ENCODE results near the gene FBXO44.

Gene FBXO44

DNA sequence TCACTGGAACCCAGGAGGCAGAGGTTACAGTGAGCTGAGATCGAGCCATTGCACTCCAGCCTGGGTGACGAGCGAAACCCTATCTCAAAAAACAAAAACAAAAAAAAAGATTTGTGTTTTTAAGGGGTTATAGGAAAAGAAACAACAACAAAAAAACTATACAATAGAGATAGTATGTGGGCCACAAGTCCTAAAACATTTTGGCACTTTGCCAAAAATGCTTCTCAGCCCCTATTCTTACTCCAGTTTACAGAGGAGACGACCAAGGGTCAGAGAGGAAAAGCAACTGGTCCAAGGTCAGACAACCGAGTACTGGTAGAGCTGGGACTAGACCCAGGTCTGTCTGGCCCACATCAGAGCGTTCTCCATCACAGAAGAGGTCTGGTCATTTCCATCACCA lies 3.0 kb downstream of the FBXO44 start:
- H3K9me3 Mint-ChIP-seq, result no peaks in the 10 kb centered on the region
- no peak overlapping the region for H3K27ac Mint-ChIP-seq
- no peak overlapping the region for H3K4me3 Mint-ChIP-seq
- H3K36me3 Mint-ChIP-seq (ENCODE audit: low read depth), result peaks cover 20% of the 10 kb centered on the region
- H3K27me3 Mint-ChIP-seq (ENCODE audit: low read depth), result no peaks in the 10 kb centered on the region
- H3K4me1 Mint-ChIP-seq (ENCODE audit: low read depth), result peaks cover 5% of the 10 kb centered on the region
- no peak for DNase-seq (ENCODE audit: low spot score)

DNA sequence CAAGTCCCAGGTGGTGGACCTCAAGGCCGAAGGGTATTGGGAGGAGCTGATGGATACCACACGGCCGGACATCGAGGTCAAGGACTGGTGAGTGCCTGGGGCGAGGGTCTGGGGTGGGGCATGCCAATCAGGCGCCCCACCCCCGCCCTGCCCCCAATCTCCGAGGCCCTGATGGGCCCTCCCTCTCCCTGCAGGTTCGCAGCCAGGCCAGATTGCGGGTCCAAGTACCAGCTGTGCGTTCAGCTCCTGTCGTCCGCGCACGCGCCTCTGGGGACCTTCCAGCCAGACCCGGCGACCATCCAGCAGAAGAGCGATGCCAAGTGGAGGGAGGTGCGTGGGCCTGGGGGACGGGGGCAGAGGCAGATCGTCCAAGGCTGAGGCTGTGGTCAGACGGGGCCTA lies 3.9 kb downstream of the FBXO44 start:
- H3K27ac Mint-ChIP-seq, result no peak overlapping the region
- H3K4me1 Mint-ChIP-seq (ENCODE audit: low read depth), result peaks cover 8% of the 10 kb centered on the region
- no peaks in the 10 kb centered on the region for H3K27me3 Mint-ChIP-seq (ENCODE audit: low read depth)
- no peak for DNase-seq (ENCODE audit: low spot score)
- peaks cover 20% of the 10 kb centered on the region for H3K36me3 Mint-ChIP-seq (ENCODE audit: low read depth)
- H3K9me3 Mint-ChIP-seq, result no peaks in the 10 kb centered on the region
- no peak overlapping the region for H3K4me3 Mint-ChIP-seq

DNA sequence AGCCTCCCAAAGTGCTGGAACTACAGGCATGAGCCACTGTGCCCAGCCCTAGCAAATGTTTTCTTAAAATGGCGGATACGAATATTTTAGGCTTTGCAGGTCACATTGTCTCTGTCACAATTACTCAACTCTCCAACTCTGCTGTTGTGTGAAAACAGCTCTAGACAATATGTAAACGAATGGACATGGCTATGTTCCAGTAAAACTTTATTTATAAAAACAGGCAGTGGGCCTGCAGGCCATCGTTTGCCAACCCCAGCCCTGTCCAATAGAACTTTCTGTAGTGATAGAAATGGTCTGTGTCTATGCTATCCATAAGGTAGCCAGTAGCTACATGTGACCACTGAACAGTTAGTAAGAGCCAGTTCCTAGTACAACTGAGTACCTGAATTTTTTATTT lies 5.1 kb downstream of the FBXO44 start:
- no peak overlapping the region for H3K4me3 Mint-ChIP-seq
- H3K36me3 Mint-ChIP-seq (ENCODE audit: low read depth), result peaks cover 20% of the 10 kb centered on the region
- DNase-seq (ENCODE audit: low spot score), result no peak
- H3K27ac Mint-ChIP-seq, result no peak overlapping the region
- peaks cover 8% of the 10 kb centered on the region for H3K4me1 Mint-ChIP-seq (ENCODE audit: low read depth)
- H3K9me3 Mint-ChIP-seq, result no peaks in the 10 kb centered on the region
- H3K27me3 Mint-ChIP-seq (ENCODE audit: low read depth), result no peaks in the 10 kb centered on the region

DNA sequence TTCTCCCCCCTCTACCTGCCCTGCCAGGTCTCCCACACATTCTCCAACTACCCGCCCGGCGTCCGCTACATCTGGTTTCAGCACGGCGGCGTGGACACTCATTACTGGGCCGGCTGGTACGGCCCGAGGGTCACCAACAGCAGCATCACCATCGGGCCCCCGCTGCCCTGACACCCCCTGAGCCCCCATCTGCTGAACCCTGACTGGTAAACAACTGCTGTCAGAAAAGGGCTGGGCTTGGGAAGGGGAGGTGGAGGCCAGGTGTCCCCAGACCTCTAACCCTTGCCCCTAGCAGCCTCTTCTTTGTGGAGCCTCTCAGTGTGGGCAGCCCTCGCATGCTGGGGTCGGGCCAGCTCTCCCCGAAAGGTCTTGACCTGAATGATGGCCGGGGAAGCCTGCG lies 6.4 kb downstream of the FBXO44 start:
- no peaks in the 10 kb centered on the region for H3K9me3 Mint-ChIP-seq
- DNase-seq (ENCODE audit: low spot score), result no peak
- H3K27me3 Mint-ChIP-seq (ENCODE audit: low read depth), result no peaks in the 10 kb centered on the region
- no peak overlapping the region for H3K27ac Mint-ChIP-seq
- H3K4me1 Mint-ChIP-seq (ENCODE audit: low read depth), result peaks cover 3% of the 10 kb centered on the region
- no peak overlapping the region for H3K4me3 Mint-ChIP-seq
- peaks cover 20% of the 10 kb centered on the region for H3K36me3 Mint-ChIP-seq (ENCODE audit: low read depth)

DNA sequence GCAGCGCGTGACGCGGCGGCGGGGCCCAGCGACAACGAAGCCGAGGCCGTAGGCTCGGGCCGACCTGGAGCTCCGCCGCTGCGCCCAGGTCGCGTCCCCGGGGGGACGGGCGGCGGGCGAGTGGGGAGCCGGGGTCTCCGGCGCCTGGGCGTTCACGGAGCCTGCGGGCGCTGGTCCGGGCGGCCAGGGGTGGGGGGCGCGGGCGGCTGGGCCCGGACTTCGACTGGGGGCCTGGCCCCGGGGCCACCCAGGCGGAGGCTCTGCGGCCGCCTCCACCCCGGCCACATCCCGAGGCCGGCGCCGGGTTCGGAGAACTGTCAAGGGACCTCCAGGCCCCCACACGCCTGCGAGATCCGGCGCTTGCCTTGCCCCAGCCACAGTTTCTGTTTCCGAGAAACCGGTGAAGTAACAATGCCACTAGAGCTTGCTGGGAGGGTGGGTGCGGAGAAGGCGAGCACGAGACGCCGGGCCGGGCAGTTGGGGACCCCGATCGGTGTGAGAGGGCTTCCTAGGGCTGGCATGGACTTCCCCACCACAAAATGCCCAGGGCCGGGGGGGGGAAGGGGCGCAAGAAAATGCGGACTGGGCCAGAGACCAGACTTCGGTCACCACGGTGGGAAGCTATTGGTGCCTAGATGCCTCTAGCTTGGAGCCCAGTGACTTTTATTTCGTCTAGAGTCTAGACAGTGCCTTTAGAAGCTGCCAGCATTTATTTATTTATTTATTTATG lies 9.8 kb downstream of the FBXO44 start:
- H3K36me3 Mint-ChIP-seq (ENCODE audit: low read depth), result peaks cover 13% of the 10 kb centered on the region

DNA sequence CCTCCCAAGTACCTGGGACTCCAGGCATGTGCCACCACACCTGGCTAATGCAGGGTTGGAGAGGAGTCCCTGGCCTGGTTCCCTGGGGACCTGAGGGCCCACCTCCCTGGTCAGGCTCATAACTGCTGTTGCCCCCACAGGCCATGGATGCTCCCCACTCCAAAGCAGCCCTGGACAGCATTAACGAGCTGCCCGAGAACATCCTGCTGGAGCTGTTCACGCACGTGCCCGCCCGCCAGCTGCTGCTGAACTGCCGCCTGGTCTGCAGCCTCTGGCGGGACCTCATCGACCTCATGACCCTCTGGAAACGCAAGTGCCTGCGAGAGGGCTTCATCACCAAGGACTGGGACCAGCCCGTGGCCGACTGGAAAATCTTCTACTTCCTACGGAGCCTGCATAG lies 13.8 kb downstream of the FBXO44 start:
- peaks cover under 1% of the 10 kb centered on the region for H3K4me1 Mint-ChIP-seq (ENCODE audit: low read depth)

More for the DNA sequence above, 9.8 kb downstream of the FBXO44 start:
- H3K4me1 Mint-ChIP-seq (ENCODE audit: low read depth), result peaks cover 3% of the 10 kb centered on the region
- no peaks in the 10 kb centered on the region for H3K9me3 Mint-ChIP-seq
- peak; percentile 47 for DNase-seq (ENCODE audit: low spot score)
- peak overlapping the region; percentile 86 for H3K4me3 Mint-ChIP-seq
- H3K27ac Mint-ChIP-seq, result peak overlapping the region; percentile 88
- no peaks in the 10 kb centered on the region for H3K27me3 Mint-ChIP-seq (ENCODE audit: low read depth)

DNA sequence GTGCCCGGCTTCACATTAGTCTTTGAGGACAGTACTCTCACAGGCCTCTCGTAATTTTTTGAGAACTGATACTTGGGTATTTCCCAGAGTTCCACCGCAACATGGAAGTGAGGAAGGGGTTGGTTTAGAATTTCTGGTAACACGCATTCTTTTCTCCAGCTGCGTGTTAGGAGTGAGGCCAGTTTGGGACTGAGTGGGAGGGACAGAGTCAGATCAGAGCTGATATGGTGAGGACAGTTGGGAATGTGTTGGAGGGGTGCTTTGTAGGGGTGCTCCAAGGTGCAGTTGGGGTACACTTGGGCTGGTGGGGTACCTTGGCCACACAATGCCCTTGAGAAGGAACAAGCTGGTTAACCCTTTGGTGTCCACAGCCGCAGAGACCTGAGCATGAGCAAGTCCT lies 16.1 kb downstream of the FBXO44 start:
- peaks cover 27% of the 10 kb centered on the region for H3K36me3 Mint-ChIP-seq (ENCODE audit: low read depth)

More for the DNA sequence above, 13.8 kb downstream of the FBXO44 start:
- H3K4me3 Mint-ChIP-seq, result no peak overlapping the region
- no peaks in the 10 kb centered on the region for H3K27me3 Mint-ChIP-seq (ENCODE audit: low read depth)
- DNase-seq (ENCODE audit: low spot score), result no peak
- H3K27ac Mint-ChIP-seq, result no peak overlapping the region
- peaks cover 17% of the 10 kb centered on the region for H3K36me3 Mint-ChIP-seq (ENCODE audit: low read depth)
- no peaks in the 10 kb centered on the region for H3K9me3 Mint-ChIP-seq

DNA sequence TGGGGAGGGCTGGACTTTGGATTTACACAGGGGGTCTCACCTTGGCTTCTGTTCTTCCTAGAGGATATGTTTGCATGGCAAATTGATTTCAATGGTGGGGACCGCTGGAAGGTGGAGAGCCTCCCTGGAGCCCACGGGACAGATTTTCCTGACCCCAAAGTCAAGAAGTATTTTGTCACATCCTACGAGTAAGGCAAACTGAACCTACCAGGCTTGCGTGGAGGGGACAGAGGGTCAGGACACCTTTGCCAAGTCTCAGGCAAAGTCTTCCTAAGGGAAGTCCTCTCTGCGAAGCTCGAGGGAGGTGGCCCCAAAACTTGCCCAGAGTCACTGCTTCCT lies 16.5 kb downstream of the FBXO44 start:
- no peak for DNase-seq (ENCODE audit: low spot score)
- H3K27ac Mint-ChIP-seq, result no peak overlapping the region
- H3K27me3 Mint-ChIP-seq (ENCODE audit: low read depth), result no peaks in the 10 kb centered on the region
- H3K4me1 Mint-ChIP-seq (ENCODE audit: low read depth), result no peaks in the 10 kb centered on the region
- peaks cover 28% of the 10 kb centered on the region for H3K36me3 Mint-ChIP-seq (ENCODE audit: low read depth)
- H3K4me3 Mint-ChIP-seq, result no peak overlapping the region
- H3K9me3 Mint-ChIP-seq, result no peaks in the 10 kb centered on the region

More for the DNA sequence above, 16.1 kb downstream of the FBXO44 start:
- H3K27ac Mint-ChIP-seq, result peak overlapping the region; percentile 31
- DNase-seq (ENCODE audit: low spot score), result no peak
- H3K4me3 Mint-ChIP-seq, result no peak overlapping the region
- no peaks in the 10 kb centered on the region for H3K27me3 Mint-ChIP-seq (ENCODE audit: low read depth)
- no peaks in the 10 kb centered on the region for H3K9me3 Mint-ChIP-seq
- H3K4me1 Mint-ChIP-seq (ENCODE audit: low read depth), result no peaks in the 10 kb centered on the region

DNA sequence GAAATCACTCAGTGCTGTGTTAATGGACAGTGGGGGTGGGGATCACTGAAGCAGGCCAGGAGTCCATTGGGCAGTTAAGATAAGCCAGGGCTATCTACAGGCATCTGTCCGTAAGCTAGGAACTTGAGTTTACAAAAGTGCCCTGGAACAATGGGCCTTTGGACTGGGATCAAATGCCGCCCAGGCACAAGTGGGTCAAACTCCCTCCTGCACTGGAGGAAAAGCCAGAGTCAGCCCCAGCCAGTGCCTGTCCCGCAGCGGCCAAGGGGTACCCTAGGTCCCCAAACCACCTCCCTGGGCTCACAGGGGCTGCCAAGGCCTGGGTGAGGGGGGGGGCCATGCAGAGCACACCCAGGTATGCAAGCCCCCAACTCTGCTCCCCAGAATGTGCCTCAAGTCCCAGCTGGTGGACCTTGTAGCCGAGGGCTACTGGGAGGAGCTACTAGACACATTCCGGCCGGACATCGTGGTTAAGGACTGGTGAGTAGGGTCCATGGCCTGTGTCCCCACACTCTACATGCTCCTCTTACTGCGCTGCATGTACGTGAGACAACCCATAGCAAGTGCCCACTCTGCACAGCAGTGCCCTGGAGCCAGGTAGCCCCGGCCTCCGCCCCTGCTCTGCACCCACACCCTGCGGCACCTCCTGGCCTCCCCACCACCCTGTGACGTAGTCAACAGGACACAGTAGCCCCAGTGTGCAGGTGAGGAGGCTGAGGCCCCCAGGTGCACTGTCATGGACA lies 17.0 kb downstream of the FBXO44 start:
- no peak overlapping the region for H3K27ac Mint-ChIP-seq
- no peaks in the 10 kb centered on the region for H3K4me1 Mint-ChIP-seq (ENCODE audit: low read depth)
- peaks cover 28% of the 10 kb centered on the region for H3K36me3 Mint-ChIP-seq (ENCODE audit: low read depth)
- H3K9me3 Mint-ChIP-seq, result no peaks in the 10 kb centered on the region
- no peak for DNase-seq (ENCODE audit: low spot score)
- H3K27me3 Mint-ChIP-seq (ENCODE audit: low read depth), result no peaks in the 10 kb centered on the region
- no peak overlapping the region for H3K4me3 Mint-ChIP-seq

DNA sequence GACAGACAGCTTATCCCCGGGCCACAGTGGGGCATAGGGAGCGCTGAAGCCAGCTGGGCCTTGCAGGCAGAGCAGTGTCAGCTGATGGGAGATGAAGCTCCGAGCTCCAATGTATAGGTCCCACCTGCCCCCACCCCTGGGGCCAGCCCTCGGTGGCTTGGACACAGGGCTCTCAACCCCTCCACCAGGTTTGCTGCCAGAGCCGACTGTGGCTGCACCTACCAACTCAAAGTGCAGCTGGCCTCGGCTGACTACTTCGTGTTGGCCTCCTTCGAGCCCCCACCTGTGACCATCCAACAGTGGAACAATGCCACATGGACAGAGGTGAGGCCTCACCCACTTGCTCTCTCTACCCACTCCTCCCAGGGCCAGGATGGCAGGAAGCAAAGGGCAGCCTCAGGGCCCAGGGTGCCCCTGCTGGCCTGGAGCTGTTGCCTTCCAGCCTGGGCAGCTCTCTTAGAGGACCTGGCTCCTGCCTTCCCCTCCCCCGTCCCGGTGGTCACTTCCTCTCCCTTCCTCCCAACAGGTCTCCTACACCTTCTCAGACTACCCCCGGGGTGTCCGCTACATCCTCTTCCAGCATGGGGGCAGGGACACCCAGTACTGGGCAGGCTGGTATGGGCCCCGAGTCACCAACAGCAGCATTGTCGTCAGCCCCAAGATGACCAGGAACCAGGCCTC lies 18.6 kb downstream of the FBXO44 start:
- Mint-ChIP-seq H3K27ac (no peak overlapping the region), H3K4me3 (no peak overlapping the region), H3K27me3 (ENCODE audit: low read depth) (no peaks in the 10 kb centered on the region), H3K36me3 (ENCODE audit: low read depth) (peaks cover 28% of the 10 kb centered on the region), H3K4me1 (ENCODE audit: low read depth) (no peaks in the 10 kb centered on the region), H3K9me3 (no peaks in the 10 kb centered on the region)
- no peak for DNase-seq (ENCODE audit: low spot score)

DNA sequence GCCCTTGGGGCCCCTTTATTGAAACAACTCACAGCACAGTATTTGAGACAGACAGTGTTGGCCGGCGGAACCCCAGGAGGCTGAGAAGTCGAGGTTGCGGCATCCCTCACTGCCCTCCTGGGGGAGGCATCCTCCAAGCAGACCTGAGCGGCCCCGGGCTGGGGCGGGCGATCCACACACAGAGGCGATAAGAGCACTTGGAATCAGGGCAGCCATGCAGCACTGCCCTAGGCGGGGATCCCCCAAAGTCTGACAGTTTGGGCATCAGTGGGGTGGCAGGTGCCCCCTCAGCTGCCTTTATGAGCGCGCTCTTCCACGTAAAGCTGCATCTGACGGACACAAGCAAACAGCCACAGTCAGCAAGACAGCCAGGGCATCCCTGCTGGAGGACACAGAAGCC lies 19.8 kb downstream of the FBXO44 start:
- DNase-seq (ENCODE audit: low spot score), result no peak
- H3K4me1 Mint-ChIP-seq (ENCODE audit: low read depth), result peaks cover 1% of the 10 kb centered on the region
- H3K36me3 Mint-ChIP-seq (ENCODE audit: low read depth), result peaks cover 26% of the 10 kb centered on the region
- no peak overlapping the region for H3K4me3 Mint-ChIP-seq
- H3K27me3 Mint-ChIP-seq (ENCODE audit: low read depth), result no peaks in the 10 kb centered on the region
- no peaks in the 10 kb centered on the region for H3K9me3 Mint-ChIP-seq
- peak overlapping the region; percentile 45 for H3K27ac Mint-ChIP-seq

DNA sequence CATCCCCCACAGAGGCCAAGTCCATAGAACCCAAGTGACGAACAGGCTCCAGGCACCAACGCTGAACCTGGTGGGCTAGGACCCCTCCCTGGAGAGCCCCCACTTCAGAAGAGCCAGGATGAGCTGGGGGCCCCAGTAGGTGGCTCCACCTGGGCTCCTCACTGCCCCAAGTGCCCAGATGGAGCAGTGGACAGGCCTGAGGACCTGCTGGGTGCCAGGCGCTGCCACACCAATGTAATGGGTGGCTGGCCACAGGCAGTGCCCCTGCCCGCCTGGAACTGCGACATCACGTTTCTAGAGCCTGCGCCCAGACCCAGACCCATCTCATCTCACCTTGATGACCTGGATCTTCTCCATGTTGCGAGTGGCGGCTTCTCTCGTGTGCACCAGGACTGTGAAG lies 20.6 kb downstream of the FBXO44 start:
- no peaks in the 10 kb centered on the region for H3K9me3 Mint-ChIP-seq
- no peak overlapping the region for H3K4me3 Mint-ChIP-seq
- H3K27ac Mint-ChIP-seq, result no peak overlapping the region
- no peaks in the 10 kb centered on the region for H3K27me3 Mint-ChIP-seq (ENCODE audit: low read depth)
- peaks cover 4% of the 10 kb centered on the region for H3K4me1 Mint-ChIP-seq (ENCODE audit: low read depth)
- DNase-seq (ENCODE audit: low spot score), result no peak
- H3K36me3 Mint-ChIP-seq (ENCODE audit: low read depth), result peaks cover 26% of the 10 kb centered on the region

DNA sequence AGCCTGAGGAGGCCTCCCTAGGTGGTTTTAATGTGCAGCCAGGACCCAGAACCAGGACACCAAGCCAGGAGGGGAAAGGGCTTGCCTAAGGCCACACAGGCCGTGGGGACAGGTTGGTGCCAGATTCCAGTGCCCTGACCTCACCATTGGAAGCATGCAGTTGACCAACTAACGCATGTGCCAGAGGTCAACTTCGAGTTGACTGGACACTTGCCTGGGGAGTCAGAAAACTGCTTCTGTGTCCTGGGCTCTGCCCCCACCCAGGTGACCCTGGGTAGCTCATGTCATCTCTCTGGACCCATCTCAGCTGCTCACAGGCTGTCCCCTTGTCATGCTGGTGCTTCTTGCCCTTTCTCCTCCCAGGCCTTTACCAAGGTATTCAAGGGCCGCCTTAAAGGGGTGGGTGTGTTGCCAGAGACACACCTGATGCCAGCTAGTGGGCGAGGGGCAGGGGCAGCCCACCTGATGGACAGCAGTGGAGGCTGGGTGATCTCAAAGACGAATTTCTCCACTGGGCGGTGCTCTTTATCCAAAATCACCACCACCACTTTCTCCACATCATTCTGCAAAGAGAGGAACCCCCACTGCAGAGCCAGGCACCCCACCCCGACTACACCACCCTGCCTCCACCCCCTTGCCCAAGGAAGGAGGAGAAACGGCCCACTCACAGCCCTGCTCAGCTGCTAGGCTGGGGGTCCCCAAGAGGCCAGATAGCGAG lies 21.9 kb downstream of the FBXO44 start:
- no peak overlapping the region for H3K4me3 Mint-ChIP-seq
- H3K4me1 Mint-ChIP-seq (ENCODE audit: low read depth), result peaks cover 4% of the 10 kb centered on the region
- H3K9me3 Mint-ChIP-seq, result no peaks in the 10 kb centered on the region
- no peaks in the 10 kb centered on the region for H3K27me3 Mint-ChIP-seq (ENCODE audit: low read depth)
- H3K27ac Mint-ChIP-seq, result no peak overlapping the region
- DNase-seq (ENCODE audit: low spot score), result no peak
- H3K36me3 Mint-ChIP-seq (ENCODE audit: low read depth), result peaks cover 23% of the 10 kb centered on the region

DNA sequence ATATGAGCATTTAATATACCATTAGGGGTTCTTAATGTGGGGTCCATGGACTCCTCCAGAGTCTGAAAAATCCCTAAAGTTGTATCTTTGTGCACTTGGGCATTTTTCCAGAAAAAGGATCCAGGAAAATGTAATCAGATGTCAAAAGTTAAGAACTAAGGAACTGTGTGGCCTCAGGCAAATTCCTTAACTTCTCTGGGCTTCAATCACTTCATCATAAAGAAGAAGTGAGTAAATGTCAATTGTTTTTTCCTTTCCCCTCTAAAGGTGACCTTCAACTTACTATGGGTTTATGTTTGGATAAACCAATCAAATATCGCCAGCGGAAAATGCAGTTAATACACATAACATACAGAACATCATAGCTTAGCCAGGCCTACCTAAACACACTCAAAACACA lies 23.8 kb downstream of the FBXO44 start:
- peaks cover 8% of the 10 kb centered on the region for H3K4me1 Mint-ChIP-seq (ENCODE audit: low read depth)
- H3K9me3 Mint-ChIP-seq, result no peaks in the 10 kb centered on the region
- DNase-seq (ENCODE audit: low spot score), result no peak
- peak overlapping the region; percentile 4 for H3K4me3 Mint-ChIP-seq
- H3K36me3 Mint-ChIP-seq (ENCODE audit: low read depth), result peaks cover 17% of the 10 kb centered on the region
- H3K27me3 Mint-ChIP-seq (ENCODE audit: low read depth), result no peaks in the 10 kb centered on the region
- H3K27ac Mint-ChIP-seq, result no peak overlapping the region

Data from T-helper 2 cell treated with Interferon-gamma antibody and Interleukin-4, amounts not matched to agents 5 μg/mL and 100 μg/mL, for 36 hours (primary cell).